ENCODE measurements around the gene TMEM221. TPM values are rescaled to one million over a fixed set of nuclear protein-coding genes. Genes with fewer than 3 reads are reported as not detected.

Gene TMEM221
- total RNA-seq (2022; extraction: Qiagen RNA extraction) = 0.47 to 0.76 TPM (median 0.56 TPM) in 5 replicates

GRCh38 chr19:17448131-17448967, at the start of gene TMEM221:
Gene TMEM221 (minus strand): TSS chr19:17448668. CDS start chr19:17448462, 206 bp downstream.

GRCh38 chr19:17470068-17470841, 21.8 kb upstream of the TMEM221 start, which contains the start of gene SLC27A1:
Gene SLC27A1 (plus strand): TSS chr19:17470524. CDS start chr19:17470541, 17 bp downstream.

GRCh38 chr19:17460372-17461230, 12.1 kb upstream of the TMEM221 start, which contains the start of gene NXNL1:
Gene NXNL1 (minus strand): TSS chr19:17460926. CDS start chr19:17460869, 57 bp downstream.

GRCh38 chr19:17419621-17420474, 28.6 kb downstream of the TMEM221 start, which contains the start of gene MVB12A:
Gene MVB12A (plus strand): TSS chr19:17420047. CDS start chr19:17420136, 89 bp downstream.

GRCh38 chr19:17405250-17406045, 43.0 kb downstream of the TMEM221 start, which contains the start of gene BST2:
Gene BST2 (minus strand): TSS chr19:17405630. CDS start chr19:17405575, 55 bp downstream.

GRCh38 chr19:17393914-17394313, 54.6 kb downstream of the TMEM221 start, which contains the start of gene CCDC194:
Gene CCDC194 (minus strand): TSS chr19:17394196. CDS start chr19:17394158, 38 bp downstream.

Other genes with a start within 250 kb of the TMEM221 start
- gene USE1, start 233.3 kb downstream of the TMEM221 start, total RNA-seq (2022; extraction: Qiagen RNA extraction) = 13.7 to 17.8 TPM (median 15.3 TPM) in 5 replicates
- gene OCEL1, start 222.4 kb downstream of the TMEM221 start, total RNA-seq (2022; extraction: Qiagen RNA extraction) = 9.6 to 13.3 TPM (median 11.6 TPM) in 5 replicates
- gene NR2F6, start 202.7 kb downstream of the TMEM221 start, total RNA-seq (2022; extraction: Qiagen RNA extraction) = 29.3 to 63.7 TPM (median 62.0 TPM) in 5 replicates
- 0.02 TPM in 1 of 5 replicates, not detected in the others for gene USHBP1, start 183.9 kb downstream of the TMEM221 start, total RNA-seq (2022; extraction: Qiagen RNA extraction)
- gene BABAM1, start 181.2 kb downstream of the TMEM221 start, total RNA-seq (2022; extraction: Qiagen RNA extraction) = 56.7 to 66.0 TPM (median 61.4 TPM) in 5 replicates
- 0.36 to 0.58 TPM (median 0.38 TPM) in 5 replicates for gene ANKLE1, start 166.8 kb downstream of the TMEM221 start, total RNA-seq (2022; extraction: Qiagen RNA extraction)
- 1.8 to 3.2 TPM (median 2.8 TPM) in 5 replicates for gene ABHD8, start 145.2 kb downstream of the TMEM221 start, total RNA-seq (2022; extraction: Qiagen RNA extraction)
- gene MRPL34, start 142.8 kb downstream of the TMEM221 start, total RNA-seq (2022; extraction: Qiagen RNA extraction) = 61.1 to 87.7 TPM (median 75.2 TPM) in 5 replicates
- 51.9 to 57.5 TPM (median 53.8 TPM) in 5 replicates for gene DDA1, start 139.1 kb downstream of the TMEM221 start, total RNA-seq (2022; extraction: Qiagen RNA extraction)
- 2.3 to 3.8 TPM (median 3.0 TPM) in 5 replicates for gene ANO8, start 113.8 kb downstream of the TMEM221 start, total RNA-seq (2022; extraction: Qiagen RNA extraction)
- 18.2 to 22.0 TPM (median 19.5 TPM) in 5 replicates for gene GTPBP3, start 111.1 kb downstream of the TMEM221 start, total RNA-seq (2022; extraction: Qiagen RNA extraction)
- gene PLVAP, start 71.3 kb downstream of the TMEM221 start, total RNA-seq (2022; extraction: Qiagen RNA extraction) = not detected in 5 replicates
- not detected in 5 replicates for gene CCDC194, start 54.5 kb downstream of the TMEM221 start, total RNA-seq (2022; extraction: Qiagen RNA extraction)
- 0.12 to 0.23 TPM (median 0.16 TPM) in 4 of 5 replicates, not detected in the other for gene BST2, start 43.0 kb downstream of the TMEM221 start, total RNA-seq (2022; extraction: Qiagen RNA extraction)
- gene MVB12A, start 28.6 kb downstream of the TMEM221 start, total RNA-seq (2022; extraction: Qiagen RNA extraction) = 29.3 to 41.6 TPM (median 39.4 TPM) in 5 replicates
- not detected in 5 replicates for gene NXNL1, start 12.3 kb upstream of the TMEM221 start, total RNA-seq (2022; extraction: Qiagen RNA extraction)
- gene SLC27A1, start 21.9 kb upstream of the TMEM221 start, total RNA-seq (2022; extraction: Qiagen RNA extraction) = 2.4 to 2.9 TPM (median 2.5 TPM) in 5 replicates
- gene PGLS, start 63.0 kb upstream of the TMEM221 start, total RNA-seq (2022; extraction: Qiagen RNA extraction) = 44.9 to 78.0 TPM (median 72.0 TPM) in 5 replicates
- 64.7 to 70.3 TPM (median 66.3 TPM) in 5 replicates for gene COLGALT1, start 107.0 kb upstream of the TMEM221 start, total RNA-seq (2022; extraction: Qiagen RNA extraction)
- 0.93 to 1.5 TPM (median 1.3 TPM) in 5 replicates for gene UNC13A, start 239.7 kb upstream of the TMEM221 start, total RNA-seq (2022; extraction: Qiagen RNA extraction)

All from A549 treated with Hydrocortisone at 1 μM for 4 hours (cell line).